HG02884 (cell line): ENCODE results near the gene ZBTB5.

Experiments used
- ATAC-seq: cut with Tn5 transposase; IDR thresholded peaks from one replicate; pipeline ENCODE4 v1.9.1; 2021; ENCODE audit warnings: mild to moderate bottlenecking, moderate library complexity; ENCODE audit not compliant: unreplicated experiment

Gene ZBTB5

GRCh38 chr9:37425298-37425752 is 39.9 kb downstream of the ZBTB5 start:
- no peak for ATAC-seq

GRCh38 chr9:37424686-37425297 is 40.5 kb downstream of the ZBTB5 start:
- ATAC-seq = no peak

GRCh38 chr9:37424204-37424685 is 41.0 kb downstream of the ZBTB5 start:
- ATAC-seq = no peak

- ATAC-seq = no peak
Observed at GRCh38 chr9:37423508-37423907, 41.7 kb downstream of the ZBTB5 start.

GRCh38 chr9:37422289-37423104 is 42.8 kb downstream of the ZBTB5 start, which contains the start of gene GRHPR:
Gene GRHPR (plus strand): TSS chr9:37422696. CDS start chr9:37422751, 55 bp downstream.
- peak; percentile 94 for ATAC-seq

GRCh38 chr9:37421914-37422288 is 43.3 kb downstream of the ZBTB5 start:
- no peak for ATAC-seq

GRCh38 chr9:37420271-37421215 is 44.7 kb downstream of the ZBTB5 start:
- ATAC-seq = no peak

- no peak for ATAC-seq
Observed at GRCh38 chr9:37419204-37419603, 46.0 kb downstream of the ZBTB5 start.

- no peak for ATAC-seq
Observed at GRCh38 chr9:37417857-37418618, 47.2 kb downstream of the ZBTB5 start.

- ATAC-seq = no peak
Observed at GRCh38 chr9:37417252-37417803, 47.9 kb downstream of the ZBTB5 start.

- no peak for ATAC-seq
Observed at GRCh38 chr9:37415011-37415719, 50.1 kb downstream of the ZBTB5 start.

GRCh38 chr9:37414503-37414943 is 50.7 kb downstream of the ZBTB5 start:
- no peak for ATAC-seq

GRCh38 chr9:37413311-37413710 is 51.9 kb downstream of the ZBTB5 start:
- no peak for ATAC-seq

- no peak for ATAC-seq
Observed at GRCh38 chr9:37412431-37413151, 52.7 kb downstream of the ZBTB5 start.

- ATAC-seq = peak; percentile 30
Observed at GRCh38 chr9:37410969-37411785, 54.1 kb downstream of the ZBTB5 start.

- no peak for ATAC-seq
Observed at GRCh38 chr9:37410354-37410861, 54.8 kb downstream of the ZBTB5 start.

GRCh38 chr9:37408933-37409710 is 56.1 kb downstream of the ZBTB5 start:
- peak; percentile 78 for ATAC-seq
